Measurements from ENCODE around the gene SLC9A7.

DNA sequence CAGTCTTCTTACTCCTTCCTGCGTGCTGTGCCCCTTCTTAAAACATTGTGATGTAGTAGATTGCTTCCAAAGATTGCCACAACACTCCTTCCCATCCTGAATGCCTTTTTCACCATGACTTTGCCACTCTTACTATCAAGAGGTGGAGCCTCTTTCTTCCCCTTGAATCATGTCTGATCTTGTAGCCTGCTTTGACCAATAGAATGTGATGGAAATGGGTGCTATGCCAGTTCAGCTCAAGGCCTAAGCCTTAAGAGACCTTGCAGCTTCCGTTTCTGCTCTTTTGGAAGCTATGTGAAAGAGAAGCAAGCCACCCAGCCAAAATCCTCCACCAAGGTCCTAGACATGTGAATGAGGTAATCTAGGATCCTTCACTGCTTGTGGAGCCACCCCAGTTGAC is 46.4 kb upstream of the SLC9A7 start:
- TF ChIP-seq, protein P1, sequence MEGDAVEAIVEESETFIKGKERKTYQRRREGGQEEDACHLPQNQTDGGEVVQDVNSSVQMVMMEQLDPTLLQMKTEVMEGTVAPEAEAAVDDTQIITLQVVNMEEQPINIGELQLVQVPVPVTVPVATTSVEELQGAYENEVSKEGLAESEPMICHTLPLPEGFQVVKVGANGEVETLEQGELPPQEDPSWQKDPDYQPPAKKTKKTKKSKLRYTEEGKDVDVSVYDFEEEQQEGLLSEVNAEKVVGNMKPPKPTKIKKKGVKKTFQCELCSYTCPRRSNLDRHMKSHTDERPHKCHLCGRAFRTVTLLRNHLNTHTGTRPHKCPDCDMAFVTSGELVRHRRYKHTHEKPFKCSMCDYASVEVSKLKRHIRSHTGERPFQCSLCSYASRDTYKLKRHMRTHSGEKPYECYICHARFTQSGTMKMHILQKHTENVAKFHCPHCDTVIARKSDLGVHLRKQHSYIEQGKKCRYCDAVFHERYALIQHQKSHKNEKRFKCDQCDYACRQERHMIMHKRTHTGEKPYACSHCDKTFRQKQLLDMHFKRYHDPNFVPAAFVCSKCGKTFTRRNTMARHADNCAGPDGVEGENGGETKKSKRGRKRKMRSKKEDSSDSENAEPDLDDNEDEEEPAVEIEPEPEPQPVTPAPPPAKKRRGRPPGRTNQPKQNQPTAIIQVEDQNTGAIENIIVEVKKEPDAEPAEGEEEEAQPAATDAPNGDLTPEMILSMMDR (conservative IDR thresholded peaks at IDR 0.05 in 1 of 2, IDR thresholded peaks at IDR 0.05 in 1 of 2; ENCODE audit: low read depth in 1 of 2, low read length in 2 of 2): no peak
- TF ChIP-seq EZH2 (IDR thresholded peaks at IDR 0.05; ENCODE audit: low read length, missing control alignments): no peak
